Measurements from ENCODE around the gene CTSD. TPM values are rescaled to one million over a fixed set of nuclear protein-coding genes. Genes with fewer than 3 reads are reported as not detected.
A peak's percentile ranks its signal among the peaks of the same experiment; 100 is the strongest.

CTSD gene
- total RNA-seq, 1 donor = 519 TPM

DNA sequence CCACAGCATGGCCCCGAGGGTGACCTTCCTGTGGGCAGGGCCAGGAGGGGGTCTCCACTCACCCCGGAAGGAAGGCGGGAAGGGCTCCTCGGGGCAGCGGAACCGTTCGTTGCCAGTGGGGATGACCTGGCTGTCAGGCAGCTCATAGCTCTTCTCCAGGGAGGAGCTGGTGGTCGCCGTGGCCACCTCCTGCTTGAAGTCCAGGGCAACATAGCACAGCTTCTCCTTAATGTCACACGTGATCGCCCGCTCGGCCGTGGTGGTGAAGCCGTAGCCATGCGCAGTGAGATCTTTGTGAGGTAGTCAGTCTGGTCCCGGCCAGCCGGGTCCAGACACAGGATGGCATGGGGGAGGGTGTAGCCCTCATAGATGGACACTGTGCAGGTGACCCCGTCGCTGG, 39.5 kb upstream of the CTSD start:
- DNase-seq (ENCODE audit: insufficient read length, low spot score, missing footprints) = peak; percentile 8
- H3K4me2 ChIP-seq (ENCODE audit: insufficient read depth, low read length) = no peak overlapping the region
- no peak overlapping the region for H3K4me3 ChIP-seq (ENCODE audit: insufficient read depth, low read length)
- no peak overlapping the region for H3K27ac ChIP-seq (ENCODE audit: low read depth, low read length)
- H3K36me3 ChIP-seq (ENCODE audit: insufficient read depth, low read length) = no peaks in the 10 kb centered on the region
- no peaks in the 10 kb centered on the region for H3K9me3 ChIP-seq (ENCODE audit: low read depth, low read length)
- no peaks in the 10 kb centered on the region for H4K20me1 ChIP-seq (ENCODE audit: insufficient read depth, low read length)
- H3K79me2 ChIP-seq (ENCODE audit: insufficient read depth, low read length) = no peaks in the 10 kb centered on the region
- TF ChIP-seq, protein P1, sequence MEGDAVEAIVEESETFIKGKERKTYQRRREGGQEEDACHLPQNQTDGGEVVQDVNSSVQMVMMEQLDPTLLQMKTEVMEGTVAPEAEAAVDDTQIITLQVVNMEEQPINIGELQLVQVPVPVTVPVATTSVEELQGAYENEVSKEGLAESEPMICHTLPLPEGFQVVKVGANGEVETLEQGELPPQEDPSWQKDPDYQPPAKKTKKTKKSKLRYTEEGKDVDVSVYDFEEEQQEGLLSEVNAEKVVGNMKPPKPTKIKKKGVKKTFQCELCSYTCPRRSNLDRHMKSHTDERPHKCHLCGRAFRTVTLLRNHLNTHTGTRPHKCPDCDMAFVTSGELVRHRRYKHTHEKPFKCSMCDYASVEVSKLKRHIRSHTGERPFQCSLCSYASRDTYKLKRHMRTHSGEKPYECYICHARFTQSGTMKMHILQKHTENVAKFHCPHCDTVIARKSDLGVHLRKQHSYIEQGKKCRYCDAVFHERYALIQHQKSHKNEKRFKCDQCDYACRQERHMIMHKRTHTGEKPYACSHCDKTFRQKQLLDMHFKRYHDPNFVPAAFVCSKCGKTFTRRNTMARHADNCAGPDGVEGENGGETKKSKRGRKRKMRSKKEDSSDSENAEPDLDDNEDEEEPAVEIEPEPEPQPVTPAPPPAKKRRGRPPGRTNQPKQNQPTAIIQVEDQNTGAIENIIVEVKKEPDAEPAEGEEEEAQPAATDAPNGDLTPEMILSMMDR (IDR thresholded peaks at IDR 0.05; ENCODE audit: extremely low read depth, low read depth, low read length) = no peak
- H3K27me3 ChIP-seq (ENCODE audit: insufficient read depth, low read length) = peaks cover 19% of the 10 kb centered on the region
- no peaks in the 10 kb centered on the region for H3K4me1 ChIP-seq (ENCODE audit: insufficient read depth, low read length)
- no peak overlapping the region for H2AFZ ChIP-seq (ENCODE audit: low read length)

DNA sequence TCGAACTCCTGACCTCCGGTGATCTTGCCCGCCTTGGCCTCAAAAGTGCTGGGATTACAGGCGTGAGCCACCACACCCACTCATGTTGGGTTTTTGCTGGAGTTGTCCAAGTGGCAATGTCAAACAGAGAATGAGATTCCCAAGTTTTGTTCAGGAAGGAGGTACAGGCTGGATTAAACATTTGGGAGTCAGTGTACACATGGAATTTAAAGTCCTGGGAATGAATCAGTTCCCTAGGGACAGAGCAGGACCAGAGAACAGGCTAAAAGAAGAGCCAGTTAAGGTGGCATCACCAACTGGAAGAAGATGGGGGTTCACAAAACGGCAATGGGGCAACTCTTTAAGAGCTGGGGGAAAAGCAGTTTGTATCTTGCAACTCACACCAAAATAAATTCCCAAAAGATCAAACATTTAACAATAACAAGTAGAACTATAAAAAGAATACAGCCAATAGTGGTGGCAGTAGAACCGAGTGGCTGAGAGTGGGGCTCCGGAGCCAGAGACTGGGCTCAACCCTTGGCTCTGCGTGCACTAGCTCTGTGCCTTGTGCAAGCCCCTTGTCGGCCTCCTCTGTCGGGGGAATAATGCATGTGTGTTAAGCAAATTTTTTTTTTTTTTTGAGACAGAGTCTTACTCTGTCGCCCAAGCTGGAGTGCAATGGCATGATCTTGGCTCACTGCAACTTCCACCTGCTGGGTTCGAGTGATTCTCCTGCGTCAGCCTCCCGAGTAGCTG, 33.8 kb upstream of the CTSD start:
- no peaks in the 10 kb centered on the region for H3K9me3 ChIP-seq (ENCODE audit: low read depth, low read length)
- TF ChIP-seq, protein P1 (IDR thresholded peaks at IDR 0.05; ENCODE audit: extremely low read depth, low read depth, low read length) = no peak
- peaks cover 4% of the 10 kb centered on the region for H3K4me1 ChIP-seq (ENCODE audit: insufficient read depth, low read length)
- H3K4me3 ChIP-seq (ENCODE audit: insufficient read depth, low read length) = no peak overlapping the region
- H3K36me3 ChIP-seq (ENCODE audit: insufficient read depth, low read length) = no peaks in the 10 kb centered on the region
- peaks cover 22% of the 10 kb centered on the region for H3K27me3 ChIP-seq (ENCODE audit: insufficient read depth, low read length)
- H4K20me1 ChIP-seq (ENCODE audit: insufficient read depth, low read length) = no peaks in the 10 kb centered on the region
- H2AFZ ChIP-seq (ENCODE audit: low read length) = no peak overlapping the region
- peak; percentile 59 for DNase-seq (ENCODE audit: insufficient read length, low spot score, missing footprints)
- H3K79me2 ChIP-seq (ENCODE audit: insufficient read depth, low read length) = no peaks in the 10 kb centered on the region
- H3K27ac ChIP-seq (ENCODE audit: low read depth, low read length) = no peak overlapping the region
- no peak overlapping the region for H3K4me2 ChIP-seq (ENCODE audit: insufficient read depth, low read length)

DNA sequence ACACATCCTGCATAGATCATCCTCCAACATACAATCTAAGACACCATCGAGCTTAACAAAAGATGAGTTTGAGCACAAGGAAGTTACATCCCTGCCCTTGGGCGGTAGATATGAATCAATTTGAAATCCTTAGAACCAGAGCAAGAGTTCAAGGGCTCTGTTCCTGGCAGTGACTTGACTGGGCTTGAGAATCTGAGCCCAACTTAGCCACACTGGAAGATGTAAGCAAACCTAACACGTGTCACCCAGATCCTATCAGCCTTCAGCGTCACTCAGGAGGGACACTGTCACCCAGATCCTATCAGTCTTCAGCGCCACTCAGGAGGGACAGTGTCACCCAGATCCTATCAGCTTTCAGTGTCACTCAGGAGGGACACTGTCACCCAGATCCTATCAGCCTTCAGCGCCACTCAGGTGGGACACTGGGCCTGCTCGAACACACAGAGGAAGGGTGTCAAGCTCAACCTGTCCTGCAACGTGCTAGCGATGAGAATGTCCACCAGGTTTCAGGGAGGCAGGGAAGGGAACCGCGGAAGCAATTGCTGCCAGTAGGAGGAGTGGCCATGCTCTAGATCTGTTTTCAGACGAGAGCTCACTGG, 32.8 kb upstream of the CTSD start:
- Histone ChIP-seq H2AFZ (ENCODE audit: low read length) (no peak overlapping the region), H3K4me2 (ENCODE audit: insufficient read depth, low read length) (no peak overlapping the region), H3K79me2 (ENCODE audit: insufficient read depth, low read length) (no peaks in the 10 kb centered on the region), H3K27me3 (ENCODE audit: insufficient read depth, low read length) (peaks cover 24% of the 10 kb centered on the region), H3K36me3 (ENCODE audit: insufficient read depth, low read length) (no peaks in the 10 kb centered on the region), H3K4me3 (ENCODE audit: insufficient read depth, low read length) (no peak overlapping the region), H3K9me3 (ENCODE audit: low read depth, low read length) (no peaks in the 10 kb centered on the region), H3K4me1 (ENCODE audit: insufficient read depth, low read length) (peaks cover 4% of the 10 kb centered on the region), H4K20me1 (ENCODE audit: insufficient read depth, low read length) (no peaks in the 10 kb centered on the region), H3K27ac (ENCODE audit: low read depth, low read length) (no peak overlapping the region)
- TF ChIP-seq, protein P1 (IDR thresholded peaks at IDR 0.05; ENCODE audit: extremely low read depth, low read depth, low read length) = no peak
- peak; percentile 54 for DNase-seq (ENCODE audit: insufficient read length, low spot score, missing footprints)

DNA sequence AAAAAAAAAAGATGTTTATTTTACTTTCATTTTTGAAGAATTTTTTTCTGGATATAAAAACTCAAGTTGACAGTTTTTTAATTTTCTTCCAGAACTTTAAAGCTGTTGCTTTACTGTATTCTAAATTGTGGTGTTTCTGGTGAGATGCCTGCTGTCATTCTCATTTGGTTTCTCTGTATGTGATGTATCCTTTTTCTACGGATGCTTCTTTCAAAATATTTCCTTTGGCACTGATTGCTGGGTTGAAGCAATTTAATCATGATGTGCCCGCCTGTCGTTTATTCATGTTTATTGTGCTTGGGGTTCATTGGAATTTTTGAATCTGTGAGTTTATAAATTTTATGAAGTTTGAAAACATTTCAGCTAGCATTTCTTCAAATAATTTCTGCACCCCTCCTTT, 29.4 kb upstream of the CTSD start:
- Histone ChIP-seq H3K4me2 (ENCODE audit: insufficient read depth, low read length) (peak overlapping the region; percentile 69), H3K27me3 (ENCODE audit: insufficient read depth, low read length) (peaks cover 28% of the 10 kb centered on the region), H3K27ac (ENCODE audit: low read depth, low read length) (no peak overlapping the region), H3K9me3 (ENCODE audit: low read depth, low read length) (no peaks in the 10 kb centered on the region), H2AFZ (ENCODE audit: low read length) (no peak overlapping the region), H3K36me3 (ENCODE audit: insufficient read depth, low read length) (no peaks in the 10 kb centered on the region), H3K4me3 (ENCODE audit: insufficient read depth, low read length) (peak overlapping the region; percentile 47), H3K4me1 (ENCODE audit: insufficient read depth, low read length) (peaks cover 4% of the 10 kb centered on the region), H3K79me2 (ENCODE audit: insufficient read depth, low read length) (no peaks in the 10 kb centered on the region), H4K20me1 (ENCODE audit: insufficient read depth, low read length) (no peaks in the 10 kb centered on the region)
- no peak for DNase-seq (ENCODE audit: insufficient read length, low spot score, missing footprints)
- TF ChIP-seq, protein P1 (IDR thresholded peaks at IDR 0.05; ENCODE audit: extremely low read depth, low read depth, low read length) = no peak
